Body of pancreas (tissue), 4 donors: Measurements from ENCODE around the gene SH3YL1. TPM values are rescaled to one million over a fixed set of nuclear protein-coding genes. Genes with fewer than 3 reads are reported as not detected.

Experiments used
- ATAC-seq: fragments of 150-250 bp; one replicate; pipeline ENCODE4 v1.9.1; 2016
- DNase-seq, 4 donors: peaks; one replicate each; pipeline ENCODE4 v3.0.0-alpha.2; 2019
- H3K27ac ChIP-seq, 4 donors: fragments of 200-600 bp; sonication (generic); 1 replicate in 3 of 4; 2 replicates in 1 of 4; pipeline versions ENCODE4 v1.5.1 to v1.6.1; 2016 to 2019; ENCODE audit warnings: mild to moderate bottlenecking in 1 of 4, mixed read lengths in 1 of 4, moderate library complexity in 1 of 4
- H3K27me3 ChIP-seq, 2 donors: fragments of 200-600 bp; sonication (generic); one replicate each; pipeline ENCODE4 v1.6.0; 2016; ENCODE audit warnings: mild to moderate bottlenecking in 1 of 2
- H3K36me3 ChIP-seq, 2 donors: fragments of 200-600 bp; sonication (generic); replicated peaks in 1 of 2; 2 replicates each; pipeline ENCODE4 v1.5.1; 2016; ENCODE audit warnings: low read depth in 2 of 2; ENCODE audit not compliant: insufficient read depth in 1 of 2
- H3K4me1 ChIP-seq: fragments of 200-600 bp; sonication (generic); one replicate; pipeline ENCODE4 v1.6.0; 2016
- H3K4me3 ChIP-seq, 2 donors: fragments of 200-600 bp; sonication (generic); 1 replicate in 1 of 2; 2 replicates in 1 of 2; pipeline ENCODE4 v1.5.1; 2016 to 2019
- H3K9me3 ChIP-seq, 3 donors: fragments of 200-600 bp; sonication (generic); 1 replicate in 2 of 3; 2 replicates in 1 of 3; pipeline ENCODE4 v1.5.1; 2016
- CTCF ChIP-seq, 7 experiments: fragments of 450-650 bp in 4 of 7; fragments of 200-600 bp in 3 of 7; sonication (generic) in 3 of 7; IDR thresholded peaks; one replicate each; pipeline ENCODE4 v1.5.1; 2016 to 2019; ENCODE audit warnings: antibody characterized with exemption in 7 of 7
- POLR2A ChIP-seq, 3 donors: fragments of 450-650 bp; IDR thresholded peaks; one replicate each; pipeline ENCODE4 v1.6.1; 2016; ENCODE audit warnings: antibody characterized with exemption in 3 of 3, mild to moderate bottlenecking in 2 of 3
- WGBS, 2 donors: methylation state at CpG; one replicate each; pipeline ENCODE4 v1.1.5; 2017; 5-methylcytosine and 5-hydroxymethylcytosine counted together
- intact Hi-C: fragments of 100-400 bp; cut with DNase I; formaldehyde crosslinking; loops from one replicate; pipeline ENCODE4 v1.15.1; 2023
- total RNA-seq, 2 donors: library from RNA; depleted of rRNA; stranded (reverse); fragments of >200 nt; gene quantifications; one replicate each; pipeline ENCODE4 v1.1.0, GENCODE V29; 2016

The SH3YL1 gene
- 100 to 1,000 TPM; 159 to 162 TPM for total RNA-seq

GRCh38 chr2:263774-264492 lies at the start of gene SH3YL1:
Gene SH3YL1, minus strand, starts transcription at chr2:264032. Its CDS starts 48 bp downstream, at chr2:263984.
- H3K9me3 ChIP-seq = no peaks in the 10 kb centered on the region
- 1% methylated on average over 29 to 66 of the region's 77 CpGs for WGBS, 2 donors

GRCh38 chr2:310994-311393 lies 47.2 kb upstream of the SH3YL1 start:
- 64 to 65% methylated on average over 5 of the region's 5 CpGs for WGBS, 2 donors
- no peak for ATAC-seq
- no peaks in the 10 kb centered on the region for H3K9me3 ChIP-seq
- H3K4me1 ChIP-seq = no peaks in the 10 kb centered on the region
- no peak for DNase-seq
- H3K27me3 ChIP-seq = no peaks in the 10 kb centered on the region
- no peak overlapping the region for H3K27ac ChIP-seq
- intact Hi-C loops = no loop called here
- H3K4me3 ChIP-seq = no peak overlapping the region
- H3K36me3 ChIP-seq = no peaks in the 10 kb centered on the region
- no peak for TF ChIP-seq CTCF (IDR thresholded peaks at IDR 0.05)
- TF ChIP-seq POLR2A (IDR thresholded peaks at IDR 0.05) = no peak

More at GRCh38 chr2:263774-264492, at the start of gene SH3YL1:
- peak; percentile 86 to 90 (median 88) for DNase-seq
- ATAC-seq = peak; percentile 68
- Histone ChIP-seq H3K27me3 (no peaks in the 10 kb centered on the region), H3K4me3 (peak within 1 kb of the TSS; percentile 45 to 55), H3K36me3 (no peaks in the 10 kb centered on the region), H3K27ac (peak within 1 kb of the TSS; percentile 96 to 99 (median 98)), H3K4me1 (peaks cover 54% of the 10 kb centered on the region)
- no peak for TF ChIP-seq CTCF (IDR thresholded peaks at IDR 0.05)
- TF ChIP-seq POLR2A (IDR thresholded peaks at IDR 0.05) = peak; percentile 60 to 93 (median 89)
- intact Hi-C loops = no loop called here

DNA sequence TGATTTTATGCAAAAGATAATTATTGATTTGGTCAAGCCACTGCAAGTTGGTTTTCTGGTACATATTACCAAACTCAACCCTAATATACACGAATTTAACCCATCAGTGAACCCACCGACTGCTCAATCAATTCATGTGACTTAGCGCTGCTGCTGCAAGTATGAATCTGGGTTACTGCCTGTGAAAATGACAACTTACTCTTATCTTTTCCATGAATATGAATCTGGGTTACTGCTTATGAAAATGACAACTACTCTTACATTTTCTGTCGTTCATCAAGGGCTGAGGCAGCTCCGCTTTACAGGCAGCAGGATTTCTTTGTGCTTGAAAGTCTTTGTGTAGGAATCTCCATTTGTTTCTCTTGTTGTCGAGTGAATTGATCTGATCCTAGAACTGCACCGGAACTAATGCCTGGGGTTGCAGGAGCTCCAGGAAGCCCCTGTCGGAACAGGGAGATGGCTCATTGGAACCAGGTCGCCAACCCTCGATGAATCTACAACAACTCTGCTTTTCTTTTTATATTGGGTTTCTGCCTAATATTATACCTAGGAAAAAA lies 46.2 kb upstream of the SH3YL1 start:
- WGBS, 2 donors = 68 to 75% methylated on average over 10 of the region's 10 CpGs
- TF ChIP-seq POLR2A (IDR thresholded peaks at IDR 0.05) (no peak), CTCF (IDR thresholded peaks at IDR 0.05) (no peak)
- DNase-seq (no peak), ATAC-seq (no peak)
- no peaks in the 10 kb centered on the region for H3K9me3 ChIP-seq
- H3K4me1 ChIP-seq = no peaks in the 10 kb centered on the region
- intact Hi-C loops = no loop called here
- no peak overlapping the region for H3K27ac ChIP-seq
- H3K27me3 ChIP-seq = no peaks in the 10 kb centered on the region
- H3K4me3 ChIP-seq = no peak overlapping the region
- no peaks in the 10 kb centered on the region for H3K36me3 ChIP-seq

GRCh38 chr2:309148-309953 lies 45.5 kb upstream of the SH3YL1 start:
- intact Hi-C loops = no loop called here
- 65 to 73% methylated on average over 13 of the region's 13 CpGs for WGBS, 2 donors

More at GRCh38 chr2:309148-309953, 45.5 kb upstream of the SH3YL1 start:
- no peaks in the 10 kb centered on the region for H3K4me1 ChIP-seq
- no peak overlapping the region for H3K4me3 ChIP-seq
- ATAC-seq (no peak), DNase-seq (no peak)
- no peaks in the 10 kb centered on the region for H3K36me3 ChIP-seq
- H3K27me3 ChIP-seq = no peaks in the 10 kb centered on the region
- H3K9me3 ChIP-seq = no peaks in the 10 kb centered on the region
- no peak for TF ChIP-seq CTCF (IDR thresholded peaks at IDR 0.05)
- no peak for TF ChIP-seq POLR2A (IDR thresholded peaks at IDR 0.05)
- H3K27ac ChIP-seq = no peak overlapping the region
